Suppressor macrophage treated with lipopolysaccharide for 1 hour (primary cell): ENCODE results near the gene GALNTL6.
A peak's percentile ranks its signal among the peaks of the same experiment; 100 is the strongest.

Experiments used
- DNase-seq, 3 donors: peaks; one replicate each; pipeline ENCODE4 v3.0.0-alpha.2; 2020 to 2022

Gene GALNTL6

DNA sequence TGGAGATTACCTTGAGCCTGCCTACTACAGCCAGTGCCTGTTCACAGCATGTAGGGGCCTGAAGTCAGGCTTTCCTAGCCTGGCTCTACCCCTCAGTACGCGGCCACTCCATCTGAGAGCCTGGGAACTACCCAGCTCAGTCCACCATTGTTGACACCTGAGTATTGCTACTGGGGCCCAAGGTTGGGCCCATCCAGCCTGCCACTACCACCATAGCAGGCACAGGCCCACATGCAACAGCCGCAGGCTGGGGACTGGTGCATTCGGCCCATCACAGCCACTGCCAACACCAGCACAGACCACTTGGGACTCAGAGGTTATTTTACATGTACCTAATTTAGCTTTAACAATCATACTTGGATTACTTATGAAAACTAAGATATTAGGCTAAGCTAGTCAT lies 314.0 kb downstream of the GALNTL6 start:
- DNase-seq = no peak

DNA sequence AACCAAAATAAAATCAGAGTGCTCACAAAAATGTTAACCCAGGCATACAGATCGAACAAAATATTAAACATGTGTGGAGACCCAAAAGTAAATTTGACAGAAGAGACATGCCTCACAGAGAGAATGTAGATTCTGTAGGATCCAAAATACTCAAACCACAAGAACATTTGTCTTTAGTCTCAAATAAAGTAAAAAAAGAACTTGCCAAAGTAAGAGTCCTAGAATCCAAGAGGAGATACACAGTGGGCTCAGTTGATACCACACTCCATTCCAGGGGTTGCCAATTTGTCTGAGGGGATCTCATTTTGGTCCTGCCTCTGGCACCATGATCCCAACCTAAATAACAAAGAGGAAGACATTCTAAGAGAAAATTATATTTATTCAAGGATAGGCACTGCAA lies 316.4 kb downstream of the GALNTL6 start:
- DNase-seq = no peak

DNA sequence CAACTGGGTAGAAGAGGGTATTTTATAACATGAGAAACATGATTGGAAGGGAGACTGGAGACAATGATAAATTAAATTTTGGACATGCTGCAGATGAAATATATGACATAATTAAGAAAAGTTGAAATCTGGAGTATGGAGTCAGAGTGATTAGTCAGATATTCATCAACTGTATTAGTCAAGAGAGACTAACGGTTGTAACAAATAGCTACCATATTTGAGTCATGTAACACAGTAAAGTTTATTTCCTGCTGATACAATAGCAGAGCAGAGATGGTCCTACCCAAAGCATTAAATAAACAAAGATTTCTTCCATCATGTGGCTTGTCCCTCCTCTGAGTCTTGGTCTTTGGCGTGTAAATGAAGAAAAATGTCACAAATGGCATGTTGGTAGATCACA lies 321.3 kb downstream of the GALNTL6 start:
- DNase-seq = no peak

DNA sequence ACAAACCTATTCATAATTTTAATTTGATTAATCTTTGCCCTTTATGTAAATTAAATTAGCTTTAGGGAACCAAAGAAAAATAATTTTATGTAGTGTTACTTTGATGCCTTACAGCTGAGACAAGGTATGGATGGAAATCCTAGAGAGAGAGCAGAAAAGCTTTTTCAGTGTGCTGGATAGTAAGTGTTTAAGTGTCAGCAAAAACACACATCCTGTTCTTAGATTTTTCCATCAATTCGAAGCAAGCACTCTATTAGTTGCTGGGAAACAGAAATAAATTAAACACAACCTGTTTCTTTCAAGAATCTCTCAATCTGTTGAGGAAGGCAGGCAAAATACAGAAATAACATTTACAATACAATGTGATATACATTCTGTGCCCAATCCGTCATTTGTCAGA lies 327.8 kb downstream of the GALNTL6 start:
- DNase-seq = no peak

DNA sequence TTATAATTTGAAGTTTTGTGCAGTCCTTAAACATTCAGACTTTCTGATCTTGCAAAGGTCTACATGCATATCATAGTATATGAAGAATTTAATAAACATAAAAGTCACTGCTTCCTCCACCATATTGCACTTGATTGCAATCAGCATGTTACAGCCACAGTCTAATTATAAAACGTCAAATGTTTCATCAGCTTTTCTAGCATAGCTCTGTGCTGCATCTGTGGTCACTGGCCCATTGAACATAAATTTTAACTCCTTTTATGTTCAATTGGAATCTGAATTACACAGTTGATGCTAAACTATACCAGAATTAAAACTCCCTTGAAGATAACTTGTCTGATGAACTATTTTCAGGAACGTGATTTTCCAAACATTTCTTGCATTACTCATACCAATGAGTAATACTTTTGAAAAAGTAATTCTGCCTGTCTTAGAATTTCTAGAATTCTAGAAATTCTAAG lies 329.1 kb downstream of the GALNTL6 start:
- DNase-seq = peak in 1 of 3 donors; percentile 2

DNA sequence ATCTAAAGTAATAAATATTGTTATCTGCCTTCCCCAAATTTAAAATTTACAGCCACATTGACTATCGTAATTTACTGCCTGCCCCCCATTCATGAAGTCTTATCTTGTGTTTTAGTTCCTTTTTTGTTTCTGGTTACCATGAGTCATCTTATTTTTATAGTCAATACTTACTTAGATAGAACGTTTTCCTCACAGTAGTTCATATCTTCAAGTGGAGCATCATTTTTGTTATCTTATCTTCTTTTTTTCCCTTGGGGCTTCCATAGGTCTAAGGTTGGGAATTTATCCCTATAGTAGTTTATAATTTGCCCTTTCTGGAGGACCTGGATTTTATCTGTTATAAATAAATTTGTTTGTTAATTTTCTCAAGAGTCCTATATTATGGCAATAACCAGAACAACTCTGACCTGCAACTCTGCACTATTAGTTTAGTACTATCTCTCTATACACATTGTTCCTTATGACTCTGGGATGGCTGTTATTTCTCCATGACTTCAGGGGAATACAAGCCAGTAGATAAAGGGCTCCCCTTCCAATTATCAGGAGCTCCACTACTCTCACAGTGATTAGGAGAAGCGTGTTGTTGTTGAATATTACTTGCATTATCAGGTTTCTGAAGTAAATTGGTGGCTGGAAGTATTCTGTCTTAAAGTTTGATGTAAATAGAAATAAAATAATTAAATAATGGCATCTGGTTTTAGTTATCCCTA lies 330.6 kb downstream of the GALNTL6 start:
- DNase-seq = peak in 1 of 3 donors; percentile 2

DNA sequence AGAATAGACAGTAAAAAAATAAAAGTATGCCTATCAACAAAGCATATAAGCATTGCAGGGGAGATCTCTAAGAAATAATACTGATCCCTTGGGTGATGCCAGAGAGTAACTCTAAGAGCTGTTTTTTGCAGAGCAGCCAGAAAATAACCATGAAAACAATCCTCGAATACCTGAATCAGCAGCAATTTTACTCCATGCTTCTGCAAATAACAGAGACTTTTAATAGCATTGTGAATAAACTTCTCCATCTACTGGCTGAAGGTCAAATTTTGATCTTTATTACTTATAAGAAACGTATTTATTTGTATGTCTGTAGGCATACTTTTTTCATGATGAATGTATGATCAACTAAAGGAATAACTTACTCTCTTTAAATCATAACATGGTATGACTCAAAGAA lies 334.5 kb downstream of the GALNTL6 start:
- no peak for DNase-seq

DNA sequence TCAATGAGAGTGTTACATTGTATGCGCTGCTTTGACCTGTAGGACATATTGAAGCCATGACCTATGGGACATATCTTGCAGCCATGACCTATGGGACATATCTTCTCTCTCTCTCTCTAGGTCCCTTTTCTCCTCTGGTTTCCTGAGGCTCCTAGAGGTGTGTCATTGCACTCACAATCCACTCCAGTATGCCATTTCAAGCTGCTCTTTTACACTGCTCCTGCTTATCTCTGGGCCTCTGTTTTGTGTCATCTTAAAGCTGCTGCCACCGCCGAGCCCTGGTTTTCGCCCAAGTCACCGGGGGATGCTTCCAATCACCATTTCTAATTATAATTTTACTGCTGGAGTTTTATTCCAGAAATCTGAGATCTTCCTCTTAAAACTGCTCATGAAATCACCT lies 336.1 kb downstream of the GALNTL6 start:
- DNase-seq = no peak

DNA sequence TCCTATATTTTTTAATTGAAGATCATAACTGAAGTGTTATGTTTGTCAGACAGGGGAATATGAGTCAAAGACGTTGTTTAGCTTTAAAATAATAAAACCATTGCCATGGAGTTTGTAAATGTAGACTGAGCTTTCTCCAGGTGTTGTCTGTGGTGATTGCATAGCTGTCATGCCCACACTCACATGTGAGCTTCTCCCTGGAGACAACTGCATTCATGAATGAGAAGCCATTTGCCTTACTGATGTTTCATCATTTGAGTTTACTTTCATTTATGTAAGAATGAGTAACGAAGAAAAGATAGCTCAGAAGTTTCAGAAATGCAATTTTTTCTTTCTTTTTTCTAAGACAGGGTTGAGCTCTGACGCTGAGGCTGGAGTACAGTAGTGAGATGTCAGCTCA lies 339.1 kb downstream of the GALNTL6 start:
- DNase-seq = no peak

DNA sequence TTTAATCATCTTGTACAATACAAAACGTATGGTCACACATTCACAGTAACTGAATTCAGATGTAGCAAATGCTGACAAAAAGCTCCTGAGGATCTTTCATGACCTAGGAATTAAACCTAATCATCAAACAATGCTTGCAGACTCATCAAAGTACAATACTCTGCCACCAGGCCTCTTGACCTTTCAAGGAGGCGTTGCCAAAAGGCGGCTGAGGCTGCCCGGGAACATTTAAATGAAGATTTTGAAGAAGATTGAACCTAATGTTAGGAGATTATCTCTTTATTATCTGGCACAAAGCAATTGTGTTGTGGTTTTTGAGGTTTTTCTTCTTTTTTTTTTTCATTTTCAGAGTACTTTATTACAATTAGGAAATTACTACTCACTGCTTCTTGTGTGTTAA lies 340.5 kb downstream of the GALNTL6 start:
- no peak for DNase-seq

DNA sequence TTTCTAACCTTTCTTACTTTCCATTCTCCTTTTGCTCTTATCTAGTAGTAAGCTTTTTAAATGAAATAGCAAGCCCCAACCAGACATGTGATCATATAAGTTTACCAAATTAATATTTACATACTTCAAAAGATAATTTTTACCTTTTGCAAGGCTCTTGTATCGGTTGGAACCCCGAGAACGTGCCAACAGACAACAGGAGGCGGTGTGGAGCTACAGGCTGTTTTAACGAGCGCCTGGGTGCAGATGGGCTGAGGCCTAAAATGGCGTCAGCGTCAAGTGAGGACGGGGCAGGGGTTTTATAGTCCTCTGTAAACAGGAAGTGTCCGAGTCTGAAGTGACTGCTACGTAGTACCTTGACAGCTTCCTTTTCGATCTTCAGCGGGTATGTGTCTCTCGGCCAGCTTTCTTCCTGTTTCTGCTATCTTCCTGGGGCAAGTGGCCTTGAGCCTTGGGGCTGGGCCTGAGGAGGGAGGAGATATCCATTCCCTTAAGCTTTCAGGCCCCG lies 342.7 kb downstream of the GALNTL6 start:
- no peak for DNase-seq

DNA sequence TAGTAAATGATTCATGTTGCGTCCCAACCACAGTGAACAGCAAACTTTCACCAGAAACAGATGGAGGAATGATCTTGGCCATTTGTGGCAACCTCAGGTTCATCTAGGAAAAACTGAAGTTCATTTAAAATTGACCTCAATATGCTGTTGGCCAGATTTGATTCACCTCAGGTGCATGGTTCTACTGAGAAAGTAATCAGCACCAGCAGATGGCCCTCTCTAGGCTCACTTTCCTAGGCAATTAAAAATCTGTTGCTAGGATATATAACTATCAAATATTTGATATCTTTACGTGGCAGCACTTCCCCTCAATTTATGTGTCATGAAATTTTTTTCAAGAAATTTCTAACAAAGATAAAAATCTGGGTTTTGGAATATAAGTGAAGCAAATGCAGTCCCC lies 344.7 kb downstream of the GALNTL6 start:
- DNase-seq = no peak

DNA sequence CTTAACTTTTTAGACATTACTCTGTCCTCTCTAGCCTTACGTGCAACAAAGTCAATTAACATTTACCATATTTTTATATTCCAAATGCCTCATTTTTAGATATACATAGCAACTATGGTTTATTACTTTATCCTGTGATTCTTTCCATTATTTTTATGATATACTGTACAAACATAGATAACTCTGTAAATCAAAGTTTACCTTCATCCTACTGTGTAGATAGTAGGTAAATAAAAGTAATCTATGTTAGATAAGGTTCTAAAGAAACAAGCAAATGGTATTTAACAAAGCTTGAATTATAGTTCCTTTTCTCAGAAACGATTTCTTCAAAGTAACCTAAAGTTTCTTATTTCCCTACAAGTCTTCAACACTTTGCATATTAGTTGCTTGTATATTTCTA lies 350.0 kb downstream of the GALNTL6 start:
- no peak for DNase-seq

DNA sequence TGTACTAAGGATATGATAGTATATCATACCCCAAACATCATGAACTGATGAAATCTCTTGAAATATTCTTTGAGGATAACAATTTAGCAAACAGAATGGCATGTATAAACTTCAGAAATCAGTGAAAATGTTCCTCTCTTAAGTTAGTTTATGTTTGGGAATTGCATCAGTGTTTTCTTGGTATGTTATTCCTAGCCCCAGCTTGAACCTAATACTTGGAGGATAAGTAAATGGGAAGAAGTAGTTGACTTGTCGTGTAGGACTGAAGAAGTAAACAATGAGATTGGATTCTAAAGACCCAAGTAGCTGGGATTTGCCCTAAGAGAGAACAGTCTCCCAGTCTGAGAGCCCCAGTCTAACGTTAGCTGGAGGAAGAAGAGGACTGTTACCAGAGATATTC lies 355.7 kb downstream of the GALNTL6 start:
- DNase-seq = no peak

DNA sequence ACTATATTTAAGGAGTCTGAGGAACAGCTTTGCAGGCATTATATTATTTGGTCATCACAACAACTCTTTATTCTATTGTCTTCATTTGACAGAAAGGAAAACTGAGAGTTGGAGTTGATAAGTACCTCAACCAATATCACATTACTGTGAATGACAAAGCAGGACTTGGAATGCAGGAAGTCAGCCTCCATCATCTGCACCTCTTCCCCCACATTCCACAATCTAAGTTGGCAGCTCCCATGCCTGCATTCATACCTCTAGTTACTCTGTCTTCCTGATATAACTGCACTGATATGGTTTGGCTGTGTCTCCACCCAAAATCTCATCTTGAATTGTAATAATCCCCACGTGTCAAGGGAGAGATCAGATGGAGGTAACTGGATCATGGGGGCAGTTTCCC lies 356.7 kb downstream of the GALNTL6 start:
- DNase-seq = no peak

DNA sequence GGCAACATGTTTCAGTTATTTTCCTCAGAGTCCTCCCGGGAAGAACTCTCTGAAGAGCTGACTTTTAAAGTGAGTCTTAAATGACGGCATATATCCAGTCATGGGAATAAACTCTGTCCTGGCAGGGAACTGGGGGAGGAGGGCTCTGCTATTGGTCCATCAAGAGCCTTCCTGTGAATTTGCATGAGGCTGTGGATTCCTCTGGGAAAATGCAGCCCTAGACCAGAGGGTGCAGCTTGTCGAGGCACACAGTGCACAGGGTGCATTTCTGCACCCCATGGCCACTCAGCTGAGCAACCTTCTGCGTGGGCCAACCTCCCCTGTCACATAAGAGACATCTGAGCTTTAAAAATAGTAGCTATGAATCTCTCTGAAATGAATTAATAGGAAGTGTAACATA lies 360.0 kb downstream of the GALNTL6 start:
- DNase-seq = no peak

DNA sequence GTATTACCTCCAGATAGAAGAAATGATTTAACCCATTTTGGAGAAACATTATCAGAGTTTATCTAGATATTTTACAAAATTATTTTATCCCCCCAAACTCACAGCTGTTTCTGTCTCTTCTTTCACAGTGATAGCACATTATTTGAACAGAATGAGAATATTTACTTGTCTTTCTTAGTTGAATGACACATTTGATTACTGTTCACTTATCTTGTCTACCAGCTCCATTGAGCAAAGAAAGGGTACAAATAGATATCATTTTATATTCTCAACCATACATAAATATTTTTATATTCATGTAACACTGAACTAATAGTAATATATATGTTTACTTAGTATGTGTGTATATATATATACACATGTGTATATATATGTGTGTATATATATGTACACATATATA lies 364.2 kb downstream of the GALNTL6 start:
- DNase-seq = no peak

DNA sequence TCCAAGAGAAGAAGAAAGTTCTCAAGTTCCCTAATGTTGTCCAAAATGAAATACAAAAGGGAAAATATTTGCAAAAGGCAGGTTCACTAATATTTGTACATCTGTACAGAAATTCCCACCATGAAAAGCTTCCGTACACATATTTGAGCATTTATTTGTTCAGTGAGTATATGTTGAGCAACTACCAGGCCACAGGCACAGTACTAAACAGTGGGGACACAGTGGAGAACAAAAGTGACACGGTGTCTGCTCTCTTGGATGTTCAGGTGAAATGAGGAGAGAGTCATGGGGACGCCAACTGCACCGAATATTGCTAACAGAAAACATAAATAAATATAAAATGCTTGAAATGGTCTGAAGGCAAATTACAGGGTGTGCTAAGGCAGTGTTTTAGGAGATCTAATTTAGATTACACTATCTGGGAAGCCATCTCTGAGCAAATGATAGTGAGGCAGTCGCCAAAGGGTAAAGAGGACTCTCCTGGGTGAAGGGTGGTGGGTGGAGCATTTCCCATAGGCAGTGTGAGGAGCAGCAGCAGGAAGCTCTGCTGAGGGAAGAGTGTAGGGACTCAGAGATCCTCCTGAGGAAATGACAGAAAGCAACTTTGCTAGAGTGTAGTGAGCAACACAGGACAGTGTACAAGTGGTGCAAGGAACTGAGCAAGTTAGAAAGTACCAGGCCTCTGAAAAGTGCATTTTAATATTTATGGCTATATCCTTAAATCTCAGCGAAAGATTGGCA lies 375.2 kb downstream of the GALNTL6 start:
- DNase-seq = no peak

DNA sequence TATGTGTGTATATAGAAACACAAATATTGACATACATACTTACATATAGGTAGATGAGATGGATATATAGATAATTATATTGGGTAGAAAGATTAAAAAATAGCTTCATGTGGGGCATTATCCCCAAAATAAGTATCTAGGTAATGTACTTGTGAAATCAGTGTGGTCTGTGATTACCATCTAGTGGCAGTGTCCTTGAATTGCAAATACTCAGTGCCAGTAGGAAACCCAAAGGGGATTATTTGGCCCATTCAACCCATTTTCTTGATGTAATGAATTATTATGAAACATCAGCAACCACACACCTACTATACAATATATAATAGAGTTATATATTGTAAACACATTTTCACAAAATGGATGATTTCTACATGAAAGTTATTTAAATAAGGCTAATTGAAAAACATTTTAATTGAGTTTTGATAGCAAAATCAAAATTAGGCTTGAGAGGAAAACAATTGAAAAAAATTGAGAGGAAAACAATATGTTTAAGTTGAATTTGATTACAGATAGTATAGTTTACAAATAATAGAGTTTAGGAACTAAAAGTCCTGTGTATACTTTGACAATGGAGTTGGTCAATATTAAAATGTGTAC lies 389.4 kb downstream of the GALNTL6 start:
- peak; percentile 8 to 25 (median 23) for DNase-seq

DNA sequence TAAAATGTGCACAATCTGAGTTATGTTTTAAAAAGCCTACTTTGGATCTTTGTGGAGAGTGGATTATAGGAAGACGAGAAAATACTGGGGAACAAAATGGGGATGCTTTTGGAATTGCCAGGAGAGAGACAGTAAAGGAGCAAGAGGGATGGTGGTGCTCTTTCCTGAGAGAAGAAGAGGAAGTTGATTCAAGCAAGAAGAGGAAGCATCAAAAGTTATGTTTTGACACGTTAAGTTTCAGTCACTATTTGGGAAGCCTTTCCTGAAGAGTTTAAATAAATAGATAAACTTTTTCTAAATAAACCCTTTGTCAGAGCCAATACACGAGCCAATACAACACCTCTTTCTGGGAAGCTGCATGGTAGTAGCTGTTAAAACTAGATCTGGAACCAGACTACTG lies 394.1 kb downstream of the GALNTL6 start:
- DNase-seq = peak; percentile 26 to 40 (median 35)

DNA sequence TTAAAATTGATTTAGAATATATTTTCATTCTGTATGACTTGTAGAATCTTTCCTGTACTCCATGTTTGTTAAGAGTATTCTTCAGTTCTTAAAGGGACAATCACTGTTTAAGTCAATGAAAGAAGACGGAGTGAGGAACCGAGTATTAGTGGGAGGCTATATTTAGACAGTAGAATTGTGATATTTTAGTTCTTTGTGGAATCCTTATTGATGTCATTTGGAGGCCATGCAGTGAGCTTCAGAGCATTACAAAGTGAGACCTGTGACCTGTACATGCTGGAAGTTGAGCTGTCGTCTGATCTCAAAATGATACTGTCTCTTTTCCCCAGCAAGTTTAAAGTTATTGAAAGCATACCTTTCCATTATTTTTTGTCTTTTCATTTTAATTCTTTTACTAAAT lies 394.7 kb downstream of the GALNTL6 start:
- DNase-seq = peak; percentile 16 to 37 (median 25)

DNA sequence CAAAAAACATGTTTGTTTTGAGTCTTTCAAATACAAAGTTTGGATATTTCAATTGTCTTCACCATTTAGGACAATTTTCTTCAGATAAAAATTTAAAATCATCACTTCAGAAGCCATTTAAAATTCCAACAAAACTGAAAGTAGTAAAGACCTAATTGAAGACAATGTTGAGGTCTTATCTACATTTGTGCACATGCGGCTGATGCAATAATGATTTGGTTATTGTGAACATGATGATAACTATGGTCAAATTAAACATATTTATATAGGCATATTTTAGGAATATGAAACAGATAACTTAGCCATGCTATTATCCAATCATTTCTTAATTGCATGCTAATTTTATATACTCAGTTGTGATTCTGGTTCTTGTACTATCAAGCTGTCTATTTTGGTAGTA lies 407.5 kb downstream of the GALNTL6 start:
- DNase-seq = no peak

DNA sequence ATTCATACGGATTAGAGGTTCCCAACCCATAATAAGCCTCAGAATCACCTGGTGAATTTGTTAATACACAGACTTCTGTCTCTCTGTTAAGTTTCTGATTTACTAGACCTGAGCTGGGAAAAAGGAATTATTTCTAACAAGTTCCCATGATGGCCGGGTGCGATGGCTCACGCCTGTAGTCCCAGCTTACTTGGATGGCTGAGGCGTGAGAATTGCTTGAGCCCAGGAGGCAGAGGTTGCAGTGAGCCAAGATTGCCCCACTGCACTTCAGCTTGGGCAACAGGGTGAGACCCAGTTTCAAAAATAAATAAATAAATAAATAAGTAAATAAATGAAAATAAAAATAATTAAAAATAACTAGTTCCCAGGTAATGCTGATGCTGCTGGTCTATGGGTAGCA lies 412.3 kb downstream of the GALNTL6 start:
- DNase-seq = no peak

DNA sequence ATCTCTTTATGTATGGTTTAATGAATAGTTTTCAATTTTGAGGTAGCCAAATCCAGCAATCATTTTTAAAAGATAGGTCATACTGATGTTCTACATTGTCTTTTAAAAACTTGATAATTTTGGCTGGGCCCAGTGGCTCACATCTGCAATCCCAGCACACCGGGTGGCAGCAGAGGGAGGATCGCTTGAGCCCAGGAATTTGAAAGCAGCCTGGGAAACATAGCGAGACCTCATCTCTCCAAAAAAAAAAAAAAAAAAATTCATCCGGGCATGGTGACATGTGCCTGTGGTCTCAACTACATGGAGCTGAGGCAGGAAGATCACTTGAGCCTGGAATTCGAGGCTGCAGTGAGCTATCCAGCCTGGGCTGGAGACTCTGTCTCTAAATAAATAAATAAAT lies 419.8 kb downstream of the GALNTL6 start:
- no peak for DNase-seq
